Stimulated activated CD8-positive, alpha-beta memory T cell treated with anti-CD3 and anti-CD28 coated beads, Interleukin-12 subunit alpha, Interleukin-12 subunit beta, amount 100 ng/mL, for 24 hours (primary cell): ENCODE results near the gene PEAK3.

Experiments used
- DNase-seq: peaks from one replicate; pipeline ENCODE4 v3.0.0-alpha.2; 2020; ENCODE audit errors: extremely low read depth

PEAK3 gene

GRCh38 chr19:2315121-2315817 is 33.3 kb upstream of the PEAK3 start:
- no peak for DNase-seq

- no peak for DNase-seq
Measured at GRCh38 chr19:2312820-2313501, 31.0 kb upstream of the PEAK3 start.

DNA sequence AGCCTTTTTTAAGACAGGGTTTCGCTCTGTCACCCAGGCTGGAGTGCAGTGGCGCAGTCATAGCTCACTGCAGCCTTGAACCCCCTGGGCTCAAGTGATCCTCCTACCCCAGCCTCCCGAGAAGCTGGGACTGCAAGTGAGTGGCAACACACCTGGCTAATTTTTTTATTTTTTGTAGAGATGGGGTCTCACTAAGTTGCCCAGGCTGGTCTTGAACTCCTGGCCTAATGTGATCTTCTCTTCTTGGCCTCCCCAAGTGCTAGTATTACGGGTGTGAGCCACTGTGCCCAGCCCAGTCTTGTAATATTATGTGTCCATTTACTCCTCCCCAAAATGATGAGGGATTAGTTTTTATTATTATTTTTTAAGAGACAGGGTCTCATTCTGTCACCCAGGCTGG is 29.1 kb upstream of the PEAK3 start:
- DNase-seq: no peak

DNA sequence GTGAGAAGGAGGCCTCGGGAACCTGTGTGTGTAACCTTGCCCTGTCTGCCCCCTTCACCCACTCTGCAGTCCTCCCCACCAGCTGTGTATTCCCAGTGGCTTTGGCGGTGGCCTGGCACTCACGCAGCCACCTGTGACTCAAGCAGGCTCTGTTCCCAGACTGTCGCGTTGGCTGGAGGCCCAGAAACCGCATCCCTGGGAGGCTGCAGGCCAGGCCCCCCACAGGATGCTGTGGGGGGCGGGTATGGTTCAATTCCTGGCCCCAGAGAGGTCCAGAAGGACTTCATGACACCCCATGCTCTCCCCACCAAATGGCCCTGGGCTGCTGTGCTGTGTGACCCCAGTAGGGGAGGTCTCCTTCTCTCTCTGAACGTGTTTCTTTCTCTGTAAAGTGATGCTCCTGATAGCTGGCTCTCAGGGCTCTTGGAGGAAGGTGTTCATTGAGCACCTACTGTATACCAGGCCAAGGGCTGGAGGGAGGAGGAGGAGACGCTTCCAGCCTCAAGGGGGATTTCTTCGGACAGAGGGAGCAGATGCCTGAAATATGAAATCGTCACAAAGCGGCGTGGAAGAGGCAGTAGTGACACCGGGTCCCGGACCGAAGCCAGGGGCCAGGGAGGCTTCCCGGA is 27.9 kb upstream of the PEAK3 start:
- no peak for DNase-seq

DNA sequence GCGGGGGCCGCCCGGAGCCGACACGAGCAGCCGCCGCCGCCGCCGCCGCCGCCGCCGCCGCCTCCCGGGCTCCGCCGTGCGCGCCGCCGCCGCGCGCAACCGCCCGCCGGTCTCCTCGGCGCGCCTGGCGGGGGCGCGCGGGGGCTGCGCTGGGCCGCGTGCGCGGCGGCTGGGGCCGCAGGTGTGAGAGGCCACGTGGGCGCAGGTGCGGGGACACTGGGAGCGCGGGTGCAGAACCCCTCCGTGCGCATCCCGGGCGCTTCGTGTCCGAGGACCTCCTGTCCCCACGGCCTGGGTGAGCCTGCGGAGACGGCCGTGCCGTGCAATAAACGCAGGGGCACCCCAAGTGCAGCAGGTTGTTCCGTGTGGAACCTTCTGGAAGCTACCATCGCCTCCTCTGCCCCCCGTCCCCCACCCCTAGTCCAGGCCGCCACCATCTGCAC is 26.2 kb upstream of the PEAK3 start, which contains the start of gene LINGO3:
Gene LINGO3, minus strand, starts transcription at position 41 of the 443 bp plus-strand sequence. CDS start 16,378 bp downstream, outside the sequence.
- DNase-seq: no peak

DNA sequence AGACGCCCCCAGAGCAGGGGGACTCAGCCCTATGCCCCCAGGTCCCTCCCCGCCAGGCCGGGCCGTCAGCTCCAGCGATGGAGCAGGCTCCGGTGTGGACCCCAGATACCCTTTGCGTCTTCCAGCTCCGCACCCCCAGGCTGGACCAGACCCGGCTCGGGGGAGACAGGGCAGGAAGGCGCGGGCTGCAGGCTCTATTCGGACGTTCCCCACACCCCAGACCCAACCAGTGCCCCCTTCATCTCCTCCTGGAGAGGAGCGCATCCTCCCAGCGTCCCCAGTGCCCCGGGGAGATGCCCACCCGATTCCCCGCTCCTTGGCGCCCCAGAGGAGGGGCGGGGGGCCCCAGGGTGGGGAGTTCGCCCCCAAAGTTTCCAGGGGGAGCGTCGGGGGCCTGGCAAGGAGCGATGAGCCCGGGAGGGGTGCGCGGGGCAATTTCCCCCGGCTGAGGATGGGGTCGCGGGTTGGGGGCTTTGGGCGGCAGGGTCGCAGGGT is 25.6 kb upstream of the PEAK3 start:
- DNase-seq: no peak

DNA sequence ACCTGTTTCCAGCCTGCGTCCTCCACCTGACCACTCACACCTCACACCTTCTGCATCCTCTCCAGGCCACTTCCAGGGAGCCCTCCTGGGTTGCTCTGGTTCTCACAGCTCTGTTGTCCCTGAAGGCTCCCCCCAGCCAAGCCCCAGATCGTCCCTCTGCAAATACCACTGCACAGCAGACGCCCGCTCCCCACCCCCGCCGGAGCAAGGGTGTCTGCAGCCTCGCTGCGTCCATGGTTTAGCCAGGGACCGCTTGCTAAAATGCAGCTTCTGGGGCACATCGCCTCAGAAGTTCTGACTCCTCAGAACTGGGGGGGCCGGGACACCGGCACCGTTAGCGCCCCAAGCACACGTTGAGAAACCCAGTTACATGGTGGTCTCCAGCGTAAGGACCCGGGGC is 25.0 kb upstream of the PEAK3 start:
- DNase-seq: no peak

- DNase-seq: no peak
Measured at GRCh38 chr19:2306281-2306806, 24.4 kb upstream of the PEAK3 start.

DNA sequence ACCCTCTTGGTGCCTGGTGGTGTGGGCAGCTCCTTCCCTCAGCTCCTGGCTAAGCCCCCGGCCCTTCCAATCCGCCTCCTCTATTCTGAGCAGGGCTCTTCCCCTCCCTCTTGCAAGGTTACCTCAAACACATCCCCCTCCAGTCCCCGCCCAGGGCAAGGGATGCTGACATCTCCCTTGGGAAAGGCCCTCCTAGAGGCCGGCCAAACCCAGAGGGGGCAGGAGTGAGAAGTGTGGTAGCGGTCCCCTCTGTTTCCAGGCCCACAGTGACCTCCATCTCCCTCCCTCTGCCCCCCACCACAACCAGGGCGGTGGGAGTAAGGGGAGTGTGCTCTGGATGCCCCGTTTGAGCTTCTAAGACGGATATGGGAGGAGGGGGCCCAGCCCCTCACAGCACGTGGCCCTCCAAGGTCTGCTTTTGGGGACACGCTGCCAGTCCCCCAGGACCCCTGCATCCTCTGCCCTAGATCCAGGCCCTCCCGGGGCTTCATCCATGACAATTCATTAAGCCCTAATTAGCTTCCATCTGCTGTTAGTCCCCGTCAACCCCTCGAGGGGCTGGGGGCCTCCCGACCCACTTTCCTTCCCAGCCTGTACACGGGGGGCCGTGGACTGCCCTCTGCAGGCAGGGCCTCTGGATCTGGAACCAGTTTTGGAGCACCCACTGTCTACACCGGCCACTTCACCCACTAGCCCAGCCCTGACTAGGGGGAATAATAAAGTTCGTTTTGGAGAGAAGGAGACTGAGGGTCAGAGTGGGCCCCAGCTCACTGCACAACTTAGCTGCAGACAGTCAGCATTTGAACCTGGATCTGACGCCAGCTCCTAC is 23.7 kb upstream of the PEAK3 start:
- no peak for DNase-seq

DNA sequence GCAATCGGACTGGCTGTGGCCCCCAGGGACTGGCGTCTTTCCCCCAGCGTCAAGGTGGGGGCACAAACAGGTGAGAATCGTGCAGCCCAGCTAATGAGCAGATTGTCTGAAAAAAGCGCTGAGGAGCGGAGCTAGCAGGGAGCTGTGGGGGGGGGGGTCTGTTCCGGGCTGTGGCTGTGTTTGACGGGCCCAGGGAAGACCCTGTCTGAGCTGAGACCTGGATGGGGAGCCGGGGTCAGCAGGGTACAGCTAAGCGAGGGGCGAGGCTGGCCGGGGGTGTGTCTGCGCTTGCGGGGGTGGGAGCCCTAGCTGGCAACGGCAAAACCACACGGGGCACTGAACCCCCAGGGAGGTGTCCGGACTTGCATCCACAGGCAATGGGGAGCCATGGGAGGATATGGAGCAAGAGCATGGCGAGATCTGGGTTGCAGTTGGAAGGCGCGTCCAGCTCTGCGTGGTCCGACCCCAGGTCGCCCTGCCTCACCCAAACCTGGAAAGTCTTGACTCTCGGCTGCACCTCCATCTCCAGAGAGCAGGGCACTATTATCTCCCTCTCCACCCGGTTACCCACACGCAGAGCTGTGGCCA is 21.3 kb upstream of the PEAK3 start:
- DNase-seq: no peak

DNA sequence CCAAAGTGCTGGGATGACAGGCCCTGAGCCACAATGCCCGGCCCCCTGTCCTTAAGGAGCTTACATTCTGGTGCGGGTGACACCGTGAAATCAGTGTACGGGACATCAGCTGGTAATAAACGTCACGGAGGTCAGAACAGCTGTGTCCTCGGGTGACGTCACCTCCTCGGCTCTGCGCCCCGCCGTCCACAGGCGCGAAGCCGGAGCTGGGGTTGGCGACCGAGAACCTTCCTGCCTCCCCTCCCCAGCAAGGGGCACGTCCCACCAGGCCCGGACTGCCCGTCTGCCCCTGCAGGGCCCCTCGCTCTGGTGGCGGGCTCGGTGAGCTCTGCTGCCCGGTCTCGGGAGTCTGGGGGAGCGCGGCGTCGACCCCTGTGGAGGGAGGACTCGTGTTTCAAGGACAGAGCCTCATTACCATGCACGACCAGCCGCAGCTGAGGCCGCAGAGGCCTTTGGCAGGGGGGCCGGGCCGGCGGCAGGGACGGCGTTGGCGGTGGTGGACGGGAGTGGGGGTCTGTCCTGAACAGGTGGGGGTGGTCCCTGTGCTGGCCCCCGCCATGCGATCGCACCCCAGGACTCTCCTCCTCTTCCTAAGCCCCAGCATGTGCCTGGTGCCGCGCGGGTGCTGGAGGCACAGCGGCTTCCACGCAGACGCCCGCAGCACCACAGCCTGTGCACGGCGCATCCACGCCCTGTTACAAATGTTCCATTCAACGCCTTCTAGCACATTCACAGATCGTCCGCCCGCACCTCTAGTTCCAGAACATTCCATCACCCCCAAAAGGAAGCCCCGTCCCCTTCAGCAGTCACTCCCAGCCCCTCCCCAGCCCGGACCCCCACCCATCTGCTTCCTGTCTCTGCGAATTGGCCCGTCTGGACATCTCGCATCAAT is 20.6 kb upstream of the PEAK3 start:
- no peak for DNase-seq

GRCh38 chr19:2300533-2300932 is 18.6 kb upstream of the PEAK3 start:
- no peak for DNase-seq

GRCh38 chr19:2296141-2296540 is 14.2 kb upstream of the PEAK3 start:
- DNase-seq: no peak

DNA sequence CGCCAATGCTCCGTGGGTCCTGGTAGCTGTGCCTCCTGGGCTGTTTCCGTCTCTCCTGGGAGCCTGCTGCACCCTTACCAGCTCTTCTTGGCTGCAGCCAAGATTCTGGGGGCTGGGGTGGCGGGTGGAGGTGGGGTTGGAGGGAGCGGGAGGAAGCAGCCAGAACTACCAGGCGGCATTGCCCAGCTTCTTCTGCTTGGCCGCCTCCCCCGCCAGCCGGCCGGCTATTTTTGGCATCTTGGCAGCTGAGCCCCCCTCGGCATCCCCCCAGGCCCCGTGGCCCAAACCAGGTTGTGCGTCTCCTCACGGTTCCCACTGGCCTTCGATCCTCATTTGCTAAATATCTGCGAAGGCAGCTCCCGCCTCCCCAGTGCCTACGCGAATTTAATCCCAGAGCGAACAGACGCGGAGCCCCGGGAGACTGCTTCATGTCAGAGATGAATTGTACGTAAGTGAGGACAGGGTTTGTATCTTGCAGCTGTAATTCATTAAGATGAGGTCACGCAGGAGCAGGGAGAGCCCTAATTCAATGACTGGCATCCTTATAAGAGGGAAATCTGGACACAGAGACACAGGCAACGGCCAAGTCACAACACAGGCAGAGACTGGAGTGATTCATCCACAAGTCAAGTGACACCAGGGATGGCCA is 12.8 kb upstream of the PEAK3 start:
- DNase-seq: no peak

GRCh38 chr19:2291185-2291751 is 9.3 kb upstream of the PEAK3 start:
- no peak for DNase-seq

DNA sequence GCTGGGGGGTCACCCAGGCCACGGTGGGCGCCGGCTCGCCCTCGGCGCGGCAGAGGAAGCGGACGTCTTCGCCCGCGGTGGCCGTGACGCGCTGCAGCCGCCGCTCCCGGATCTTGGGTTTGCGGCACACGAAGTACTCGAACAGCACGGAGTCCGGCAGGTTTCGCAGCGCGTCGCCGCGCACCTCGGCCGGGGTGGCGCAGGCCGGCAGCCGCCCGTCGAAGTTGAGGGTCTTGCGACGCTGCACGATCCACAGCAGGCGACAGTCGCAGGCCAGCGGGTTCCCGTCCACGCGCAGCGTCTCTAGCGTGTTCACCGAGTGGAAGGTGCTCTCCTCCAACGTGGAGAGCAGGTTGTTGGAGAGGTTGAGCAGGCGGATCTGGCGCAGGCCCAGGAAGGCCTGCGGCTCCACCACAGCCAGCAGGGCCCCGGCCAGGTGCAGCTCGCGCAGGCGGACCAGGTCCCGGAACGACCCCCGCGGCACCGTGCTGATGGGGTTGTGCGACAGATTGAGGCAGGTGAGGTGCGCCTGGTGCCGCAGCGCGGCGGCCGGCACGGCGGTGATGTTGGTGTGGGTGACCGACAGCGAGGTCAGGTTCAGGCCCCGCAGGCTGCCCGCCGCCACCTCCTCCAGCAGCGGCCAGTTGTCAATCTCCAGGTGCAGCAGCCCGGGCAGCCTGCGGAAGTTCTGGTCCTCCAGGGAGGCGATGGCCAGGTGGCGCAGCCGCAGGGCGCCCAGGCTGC is 8.6 kb upstream of the PEAK3 start:
- no peak for DNase-seq

GRCh38 chr19:2289714-2290435 is 7.9 kb upstream of the PEAK3 start:
- no peak for DNase-seq
